Fibroblast of the aortic adventitia (primary cell): ENCODE measurements around the gene INHBA. TPM values are rescaled to one million over a fixed set of nuclear protein-coding genes. Genes with fewer than 3 reads are reported as not detected.

Experiments
- DNase-seq: peaks from one replicate; pipeline ENCODE4 v3.0.0-alpha.2; 2010; ENCODE audit warnings: low read depth
- H3K4me3 ChIP-seq: 2 replicates; pipeline ENCODE4 v1.5.1; 2011; ENCODE audit warnings: low read depth, mild to moderate bottlenecking, control low read depth, low read length, moderate library complexity
- total RNA-seq: library from RNA; depleted of rRNA; stranded (reverse); fragments of >200 nt; gene quantifications from 2 replicates; pipeline ENCODE4 v1.2.3, GENCODE V29; 2012; ENCODE audit warnings: low replicate concordance
- TF ChIP-seq, protein P1 (sequence below): IDR thresholded peaks from 2 replicates; pipeline ENCODE4 v1.5.1; 2011; ENCODE audit warnings: mild to moderate bottlenecking, low read length, control low read depth, inconsistent platforms; ENCODE audit not compliant: insufficient read depth

Gene INHBA
- total RNA-seq, 1 donor, result 20.0 TPM

DNA sequence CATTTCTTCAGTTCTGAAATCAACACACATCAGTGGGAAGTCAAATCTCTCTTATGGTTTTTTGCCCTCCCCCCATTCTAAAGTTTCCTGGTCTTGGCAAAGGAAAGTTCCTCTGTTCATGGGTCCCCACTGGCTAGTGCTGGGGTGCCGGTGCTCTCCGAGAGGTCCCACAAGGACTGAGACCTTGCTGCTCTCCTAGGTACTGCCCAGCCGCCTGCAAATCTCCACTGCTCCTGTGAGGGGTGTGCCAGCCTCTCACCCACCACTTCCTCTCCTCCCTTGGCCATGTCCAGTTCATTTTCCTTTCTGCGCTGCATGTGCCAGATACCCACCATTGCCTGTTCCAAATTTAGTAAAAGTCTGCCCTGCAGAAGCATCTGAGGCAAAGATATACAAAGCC, 17.2 kb upstream of the INHBA start:
- no peak overlapping the region for H3K4me3 ChIP-seq
- DNase-seq, result no peak
- TF ChIP-seq, protein P1, sequence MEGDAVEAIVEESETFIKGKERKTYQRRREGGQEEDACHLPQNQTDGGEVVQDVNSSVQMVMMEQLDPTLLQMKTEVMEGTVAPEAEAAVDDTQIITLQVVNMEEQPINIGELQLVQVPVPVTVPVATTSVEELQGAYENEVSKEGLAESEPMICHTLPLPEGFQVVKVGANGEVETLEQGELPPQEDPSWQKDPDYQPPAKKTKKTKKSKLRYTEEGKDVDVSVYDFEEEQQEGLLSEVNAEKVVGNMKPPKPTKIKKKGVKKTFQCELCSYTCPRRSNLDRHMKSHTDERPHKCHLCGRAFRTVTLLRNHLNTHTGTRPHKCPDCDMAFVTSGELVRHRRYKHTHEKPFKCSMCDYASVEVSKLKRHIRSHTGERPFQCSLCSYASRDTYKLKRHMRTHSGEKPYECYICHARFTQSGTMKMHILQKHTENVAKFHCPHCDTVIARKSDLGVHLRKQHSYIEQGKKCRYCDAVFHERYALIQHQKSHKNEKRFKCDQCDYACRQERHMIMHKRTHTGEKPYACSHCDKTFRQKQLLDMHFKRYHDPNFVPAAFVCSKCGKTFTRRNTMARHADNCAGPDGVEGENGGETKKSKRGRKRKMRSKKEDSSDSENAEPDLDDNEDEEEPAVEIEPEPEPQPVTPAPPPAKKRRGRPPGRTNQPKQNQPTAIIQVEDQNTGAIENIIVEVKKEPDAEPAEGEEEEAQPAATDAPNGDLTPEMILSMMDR, result no peak

DNA sequence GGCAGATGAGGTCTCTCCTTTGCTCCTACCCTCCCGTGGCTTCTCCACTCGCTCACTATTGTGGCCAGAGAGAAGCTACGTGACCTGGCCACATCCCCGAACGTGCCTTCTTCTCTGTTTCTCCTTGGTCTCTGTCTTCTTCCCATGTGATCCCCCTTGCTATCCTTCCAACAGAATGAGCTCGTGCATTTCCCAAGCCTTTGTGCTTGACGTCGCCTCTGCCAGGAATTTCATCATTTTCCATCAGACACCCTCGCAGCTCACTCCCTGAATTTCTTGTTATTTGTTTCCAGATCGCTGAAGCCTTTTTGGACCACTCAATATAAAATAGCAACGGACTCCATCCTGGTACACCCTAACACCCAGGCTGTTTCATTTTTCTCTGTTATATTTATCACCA, 13.8 kb upstream of the INHBA start:
- TF ChIP-seq, protein P1, result no peak
- no peak overlapping the region for H3K4me3 ChIP-seq
- peak; percentile 3 for DNase-seq

DNA sequence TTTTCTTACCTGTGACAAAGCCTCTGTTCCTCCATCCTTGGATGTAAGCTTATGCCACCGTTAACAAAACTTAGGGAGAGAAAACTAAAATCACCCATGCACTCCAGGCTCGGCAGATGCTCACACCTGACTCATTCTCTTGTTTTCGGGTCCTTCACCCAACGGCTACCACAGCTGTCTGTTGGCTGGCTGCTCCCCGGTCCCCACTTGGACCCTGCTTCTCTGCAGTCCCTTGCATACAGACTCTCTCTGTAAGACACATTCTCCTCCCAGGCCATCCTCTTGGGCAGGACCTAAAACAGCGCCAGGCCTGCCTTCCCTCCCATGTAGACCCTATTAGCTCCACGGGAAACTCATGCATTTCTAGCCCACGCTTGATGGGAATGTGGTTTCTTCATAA, 12.1 kb upstream of the INHBA start:
- no peak for DNase-seq
- H3K4me3 ChIP-seq, result no peak overlapping the region
- TF ChIP-seq, protein P1, result no peak

DNA sequence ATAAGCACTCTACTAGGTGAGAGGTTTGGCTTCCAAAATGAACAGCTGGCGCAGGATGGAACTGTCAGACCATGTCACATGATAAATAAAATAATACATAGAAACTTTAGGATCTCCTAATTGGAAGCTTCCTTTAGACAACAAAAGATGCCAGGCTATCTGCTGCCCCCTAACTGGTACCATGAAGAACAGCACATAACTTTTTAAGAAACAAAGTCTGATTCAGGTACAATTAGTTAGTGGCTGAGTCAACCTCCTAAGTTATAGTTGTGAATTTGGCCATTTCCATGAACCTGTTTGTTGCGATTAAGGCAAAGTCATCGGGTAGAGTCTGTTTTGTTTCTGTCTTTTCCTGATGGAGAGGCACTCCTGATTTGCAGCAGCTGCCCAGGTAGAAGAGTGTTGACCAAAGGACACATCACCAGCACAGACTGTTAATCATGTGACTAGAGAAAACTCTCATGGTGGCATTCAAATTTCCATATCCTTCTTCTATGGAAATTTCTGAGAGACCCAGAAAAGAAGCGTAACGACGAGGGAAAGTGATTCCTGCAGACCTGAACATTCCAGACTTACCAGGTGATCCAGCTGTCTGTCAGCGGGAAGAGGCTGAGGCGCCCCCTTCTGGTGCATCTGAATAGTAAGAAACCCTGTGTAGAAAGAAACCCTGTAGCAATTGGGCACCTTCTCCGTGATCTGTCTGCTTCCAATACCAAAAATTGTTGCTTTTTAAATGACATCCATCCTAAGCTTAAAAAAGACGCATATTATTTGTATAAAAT, 8.6 kb upstream of the INHBA start:
- TF ChIP-seq, protein P1, result peak; percentile 52
- DNase-seq, result no peak
- no peak overlapping the region for H3K4me3 ChIP-seq

DNA sequence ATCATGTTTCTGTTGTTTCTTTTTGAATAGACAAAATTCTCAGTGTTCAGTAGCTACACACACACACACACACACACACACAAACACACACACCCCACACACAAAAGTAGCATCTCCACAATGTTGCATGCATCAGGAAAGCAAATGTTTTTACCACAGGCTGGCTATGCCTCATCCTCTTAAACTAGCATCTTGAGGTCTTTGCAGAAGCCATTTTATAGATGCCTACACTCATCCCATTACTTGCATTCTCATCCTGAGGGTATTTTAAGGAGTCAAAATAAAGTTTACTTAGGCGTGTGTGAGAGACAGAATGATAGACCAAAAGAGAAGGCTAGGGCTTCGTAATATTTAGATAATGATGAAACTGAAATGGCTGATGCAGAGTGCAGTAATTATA, 7.9 kb upstream of the INHBA start:
- no peak overlapping the region for H3K4me3 ChIP-seq
- no peak for DNase-seq
- TF ChIP-seq, protein P1, result no peak

DNA sequence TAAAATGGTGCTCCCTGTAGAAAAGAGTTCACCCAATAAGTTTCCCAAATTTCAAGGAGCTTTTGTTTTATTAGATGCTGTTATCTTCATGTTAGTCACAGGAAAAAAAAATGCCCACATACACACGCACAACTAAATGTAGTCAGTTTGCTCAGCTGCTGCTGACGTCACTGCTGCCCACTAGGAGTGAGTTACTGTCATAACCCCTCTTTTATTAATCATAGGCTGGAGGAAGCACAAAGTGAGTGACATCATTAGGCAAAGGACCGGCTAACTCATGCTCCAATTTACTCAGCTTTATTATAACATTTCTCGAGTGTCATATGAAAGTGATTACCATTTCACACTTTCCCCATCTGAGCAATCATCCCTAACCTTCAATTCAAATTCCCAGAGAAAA, 6.7 kb upstream of the INHBA start:
- TF ChIP-seq, protein P1, result no peak
- peak; percentile 96 for DNase-seq
- no peak overlapping the region for H3K4me3 ChIP-seq
